Measurements from ENCODE around the gene CCDC187. TPM values are rescaled to one million over a fixed set of nuclear protein-coding genes. Genes with fewer than 3 reads are reported as not detected.

Gene CCDC187
- total and polyA plus RNA-seq, 2 of the 13 experiments (the other 11 are each of a cell fraction or from before 2014, with no cell fraction given), result 0.03 to 0.13 TPM

GRCh38 chr9:136225366-136225747 lies 78.5 kb downstream of the CCDC187 start:
- POLR2A ChIA-PET, result no interaction called here
- DNase-seq (ENCODE audit: low spot score) (no peak), FAIRE-seq (no peak), ATAC-seq (no peak)
- in situ Hi-C loops (cut with HindIII; ENCODE audit: extremely low pct_ligation_motif_present, low pct_unique_long_range_greater_than_20kb), result no loop called here
- H3K79me2 ChIP-seq (ENCODE audit: insufficient read depth, low read length), result peaks cover 30% of the 10 kb centered on the region
- H3K4me2 ChIP-seq (ENCODE audit: low read depth, low read length), result no peak overlapping the region
- CTCF ChIA-PET (ENCODE audit: low intra/inter-chr PET ratio, low total read pairs), result interaction anchor here (1.2 to 1.9 kb wide), 2 partner anchors 55 to 92 kb away, joined by 4 to 7 read pairs; no protein-coding TSS in a partner anchor
- peaks cover 35 to 66% of the 10 kb centered on the region in 2 experiments for H3K36me3 ChIP-seq (replicated peaks in 1 of 2; ENCODE audit: control insufficient read depth in 1 of 2, insufficient read depth in 2 of 2, low read length in 2 of 2)
- no peaks in the 10 kb centered on the region for H3K4me1 ChIP-seq (ENCODE audit: insufficient read depth, low read length)
- H3K9ac ChIP-seq (ENCODE audit: insufficient read depth, low read depth, low read length), result no peak overlapping the region
- no peaks in the 10 kb centered on the region for H3K27me3 ChIP-seq (ENCODE audit: control insufficient read depth in 1 of 2, insufficient read depth in 2 of 2, low read length in 2 of 2)
- H3K27ac ChIP-seq (ENCODE audit: extremely low read length, insufficient read depth, low read length), result no peak overlapping the region
- BruUV-seq (replicated peaks), result no TSS peak
- TF ChIP-seq, protein P1, sequence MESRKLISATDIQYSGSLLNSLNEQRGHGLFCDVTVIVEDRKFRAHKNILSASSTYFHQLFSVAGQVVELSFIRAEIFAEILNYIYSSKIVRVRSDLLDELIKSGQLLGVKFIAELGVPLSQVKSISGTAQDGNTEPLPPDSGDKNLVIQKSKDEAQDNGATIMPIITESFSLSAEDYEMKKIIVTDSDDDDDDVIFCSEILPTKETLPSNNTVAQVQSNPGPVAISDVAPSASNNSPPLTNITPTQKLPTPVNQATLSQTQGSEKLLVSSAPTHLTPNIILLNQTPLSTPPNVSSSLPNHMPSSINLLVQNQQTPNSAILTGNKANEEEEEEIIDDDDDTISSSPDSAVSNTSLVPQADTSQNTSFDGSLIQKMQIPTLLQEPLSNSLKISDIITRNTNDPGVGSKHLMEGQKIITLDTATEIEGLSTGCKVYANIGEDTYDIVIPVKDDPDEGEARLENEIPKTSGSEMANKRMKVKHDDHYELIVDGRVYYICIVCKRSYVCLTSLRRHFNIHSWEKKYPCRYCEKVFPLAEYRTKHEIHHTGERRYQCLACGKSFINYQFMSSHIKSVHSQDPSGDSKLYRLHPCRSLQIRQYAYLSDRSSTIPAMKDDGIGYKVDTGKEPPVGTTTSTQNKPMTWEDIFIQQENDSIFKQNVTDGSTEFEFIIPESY (CRISPR knock-in tag; IDR thresholded peaks at IDR 0.05), result peak; percentile 44; the same call in 1 of the 2 replicates
- TF ChIP-seq, protein P2, sequence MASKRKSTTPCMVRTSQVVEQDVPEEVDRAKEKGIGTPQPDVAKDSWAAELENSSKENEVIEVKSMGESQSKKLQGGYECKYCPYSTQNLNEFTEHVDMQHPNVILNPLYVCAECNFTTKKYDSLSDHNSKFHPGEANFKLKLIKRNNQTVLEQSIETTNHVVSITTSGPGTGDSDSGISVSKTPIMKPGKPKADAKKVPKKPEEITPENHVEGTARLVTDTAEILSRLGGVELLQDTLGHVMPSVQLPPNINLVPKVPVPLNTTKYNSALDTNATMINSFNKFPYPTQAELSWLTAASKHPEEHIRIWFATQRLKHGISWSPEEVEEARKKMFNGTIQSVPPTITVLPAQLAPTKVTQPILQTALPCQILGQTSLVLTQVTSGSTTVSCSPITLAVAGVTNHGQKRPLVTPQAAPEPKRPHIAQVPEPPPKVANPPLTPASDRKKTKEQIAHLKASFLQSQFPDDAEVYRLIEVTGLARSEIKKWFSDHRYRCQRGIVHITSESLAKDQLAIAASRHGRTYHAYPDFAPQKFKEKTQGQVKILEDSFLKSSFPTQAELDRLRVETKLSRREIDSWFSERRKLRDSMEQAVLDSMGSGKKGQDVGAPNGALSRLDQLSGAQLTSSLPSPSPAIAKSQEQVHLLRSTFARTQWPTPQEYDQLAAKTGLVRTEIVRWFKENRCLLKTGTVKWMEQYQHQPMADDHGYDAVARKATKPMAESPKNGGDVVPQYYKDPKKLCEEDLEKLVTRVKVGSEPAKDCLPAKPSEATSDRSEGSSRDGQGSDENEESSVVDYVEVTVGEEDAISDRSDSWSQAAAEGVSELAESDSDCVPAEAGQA (IDR thresholded peaks at IDR 0.05; ENCODE audit: low read depth), result no peak
- TF ChIP-seq, protein P2 (CRISPR knock-in tag; IDR thresholded peaks at IDR 0.05; ENCODE audit: borderline replicate concordance), result no peak
- no peak overlapping the region for H3K4me3 ChIP-seq (replicated peaks in 1 of 3; ENCODE audit: insufficient read depth in 1 of 3, low read depth in 2 of 3, low read length in 3 of 3)
- intact Hi-C loops (cut with micrococcal nuclease; ENCODE audit: unreplicated experiment), result no loop called here
- H4K20me1 ChIP-seq (ENCODE audit: insufficient read depth, low read length), result peaks cover 50% of the 10 kb centered on the region
- H2AFZ ChIP-seq (ENCODE audit: low read length), result no peak overlapping the region
- no peaks in the 10 kb centered on the region for H3K9me3 ChIP-seq (ENCODE audit: low read length)
- 98% methylated on average over 10 of the region's 19 CpGs for WGBS (ENCODE audit: low lambda C conversion rate)
